RWPE2 (cell line): ENCODE results near the gene CLIC3.
A peak's percentile ranks its signal among the peaks of the same experiment; 100 is the strongest.

Source experiments
- ATAC-seq: fragments of 200-7000 bp; cut with Tn5 transposase; 3 replicates; pipeline ENCODE4 v1.9.1; 2021; ENCODE audit warnings: low read depth
- DNase-seq: peaks from one replicate; pipeline ENCODE4 v3.0.0-alpha.2; 2020; ENCODE audit warnings: low spot score
- H3K27ac ChIP-seq: fragments of 450-650 bp; 2 replicates; pipeline ENCODE4 v1.5.1; 2017; ENCODE audit warnings: mild to moderate bottlenecking; ENCODE audit not compliant: poor library complexity, severe bottlenecking
- H3K27me3 ChIP-seq: fragments of 250-450 bp; sonication (Bioruptor Pico); 2 replicates; pipeline ENCODE4 v1.5.1; 2021; ENCODE audit warnings: mild to moderate bottlenecking, moderate library complexity; ENCODE audit not compliant: insufficient read depth, poor library complexity, severe bottlenecking
- H3K36me3 ChIP-seq: fragments of 250-450 bp; sonication (Bioruptor Pico); 2 replicates; pipeline ENCODE4 v1.5.1; 2020; ENCODE audit warnings: low read depth, mild to moderate bottlenecking, moderate library complexity
- H3K4me1 ChIP-seq: fragments of 250-450 bp; sonication (Bioruptor Pico); 2 replicates; pipeline ENCODE4 v1.5.1; 2021; ENCODE audit warnings: mild to moderate bottlenecking, moderate library complexity; ENCODE audit not compliant: insufficient read depth, poor library complexity, severe bottlenecking
- H3K4me3 ChIP-seq: fragments of 250-450 bp; sonication (Bioruptor Pico); 2 replicates; pipeline ENCODE4 v1.5.1; 2021; ENCODE audit warnings: mild to moderate bottlenecking, moderate library complexity; ENCODE audit not compliant: severe bottlenecking
- H3K9me3 ChIP-seq: fragments of 250-450 bp; sonication (Bioruptor Pico); 2 replicates; pipeline ENCODE4 v1.5.1; 2021; ENCODE audit warnings: mild to moderate bottlenecking, moderate library complexity; ENCODE audit not compliant: severe bottlenecking
- CTCF ChIP-seq: fragments of 450-650 bp; IDR thresholded peaks from one replicate; pipeline ENCODE4 v1.5.1; 2017; ENCODE audit warnings: mild to moderate bottlenecking, moderate library complexity; ENCODE audit not compliant: poor library complexity, severe bottlenecking

The CLIC3 gene

GRCh38 chr9:137001857-137002645, 5.7 kb upstream of the CLIC3 start:
- no peak overlapping the region for H3K4me3 ChIP-seq
- H3K36me3 ChIP-seq: no peaks in the 10 kb centered on the region
- ATAC-seq: no peak
- TF ChIP-seq CTCF: no peak
- no peaks in the 10 kb centered on the region for H3K27me3 ChIP-seq
- DNase-seq: no peak
- no peak overlapping the region for H3K27ac ChIP-seq
- H3K4me1 ChIP-seq: peaks cover 18% of the 10 kb centered on the region
- H3K9me3 ChIP-seq: no peaks in the 10 kb centered on the region

GRCh38 chr9:137000177-137000930, 4.0 kb upstream of the CLIC3 start:
- no peaks in the 10 kb centered on the region for H3K36me3 ChIP-seq
- no peaks in the 10 kb centered on the region for H3K27me3 ChIP-seq
- H3K4me1 ChIP-seq: peaks cover 22% of the 10 kb centered on the region
- no peak for TF ChIP-seq CTCF
- DNase-seq: no peak
- H3K4me3 ChIP-seq: no peak overlapping the region
- 0 out of 3 replicates have a peak, but pooled peaks have one; percentile 19 for ATAC-seq
- peak overlapping the region; percentile 36 for H3K27ac ChIP-seq
- no peaks in the 10 kb centered on the region for H3K9me3 ChIP-seq

GRCh38 chr9:136997830-136998234, 1.5 kb upstream of the CLIC3 start:
- Histone ChIP-seq H3K9me3 (no peaks in the 10 kb centered on the region), H3K36me3 (peaks cover 4% of the 10 kb centered on the region; the same call in 1 of the 2 replicates), H3K27me3 (no peaks in the 10 kb centered on the region), H3K4me1 (peaks cover 22% of the 10 kb centered on the region), H3K27ac (peak overlapping the region; percentile 55), H3K4me3 (no peak overlapping the region)
- TF ChIP-seq CTCF: no peak
- ATAC-seq (no peak), DNase-seq (no peak)

- no peak for ATAC-seq
- Histone ChIP-seq H3K4me3 (no peak overlapping the region), H3K27ac (peak overlapping the region; percentile 55), H3K9me3 (no peaks in the 10 kb centered on the region), H3K36me3 (peaks cover 4% of the 10 kb centered on the region; the same call in 1 of the 2 replicates), H3K27me3 (no peaks in the 10 kb centered on the region), H3K4me1 (peaks cover 22% of the 10 kb centered on the region)
- TF ChIP-seq CTCF: no peak
- DNase-seq: no peak
Observed at GRCh38 chr9:136997371-136997770, 1.0 kb upstream of the CLIC3 start.
